GM18505 (cell line): ENCODE data around the gene CTPS2.
"Not testable (repeated sequence)": the region's sequence is repeated elsewhere in the genome, so short reads cannot be mapped to it uniquely, and the experiment has no call there.

Experiments
- ATAC-seq: cut with Tn5 transposase; IDR thresholded peaks from one replicate; pipeline ENCODE4 v1.9.1; 2021; ENCODE audit not compliant: unreplicated experiment
- POLR2A ChIP-seq: IDR thresholded peaks from 4 replicates; pipeline ENCODE4 v1.6.1; 2011; ENCODE audit warnings: borderline replicate concordance; ENCODE audit not compliant: insufficient read depth, insufficient read length; ENCODE audit errors: extremely low read depth

The CTPS2 gene

DNA sequence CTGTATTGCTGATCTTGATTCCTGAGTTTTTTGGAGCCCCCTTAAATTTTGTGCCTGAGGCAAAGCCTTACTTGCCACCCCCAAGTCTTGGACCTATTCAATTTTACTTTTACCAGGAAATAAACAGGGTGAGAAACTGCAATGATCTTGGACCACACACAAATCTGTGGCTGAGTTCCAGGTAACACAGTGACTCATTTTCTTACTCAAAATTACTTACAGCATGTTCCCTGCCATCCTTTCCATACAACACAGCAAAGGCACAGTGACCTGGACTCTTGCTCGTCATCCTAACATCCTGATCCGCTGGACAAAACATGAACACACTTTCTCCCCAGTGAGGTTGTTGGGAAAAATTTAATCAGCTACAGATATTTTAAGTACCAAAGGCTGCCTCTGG lies 123.3 kb downstream of the CTPS2 start:
- ATAC-seq = no peak
- TF ChIP-seq POLR2A = no peak

DNA sequence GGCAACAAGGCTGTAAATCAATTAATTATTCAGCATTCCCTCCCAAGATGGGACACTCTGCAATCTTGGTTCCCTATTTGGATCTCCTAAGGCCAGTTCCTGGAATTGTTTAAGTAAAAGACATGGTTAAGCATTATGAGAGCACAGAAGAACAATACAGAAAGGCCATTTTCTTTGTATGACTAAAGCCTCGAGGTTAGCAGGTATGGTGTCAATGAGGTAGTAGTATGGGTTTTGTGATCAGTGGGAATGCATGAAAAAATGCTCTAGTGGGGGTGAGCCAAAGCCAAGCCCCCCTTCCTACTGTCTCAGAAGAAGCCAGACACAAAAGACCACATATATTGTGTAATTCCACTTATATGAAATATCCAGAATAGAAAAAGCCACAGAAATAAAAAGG lies 124.2 kb downstream of the CTPS2 start:
- no peak for TF ChIP-seq POLR2A
- no peak for ATAC-seq

DNA sequence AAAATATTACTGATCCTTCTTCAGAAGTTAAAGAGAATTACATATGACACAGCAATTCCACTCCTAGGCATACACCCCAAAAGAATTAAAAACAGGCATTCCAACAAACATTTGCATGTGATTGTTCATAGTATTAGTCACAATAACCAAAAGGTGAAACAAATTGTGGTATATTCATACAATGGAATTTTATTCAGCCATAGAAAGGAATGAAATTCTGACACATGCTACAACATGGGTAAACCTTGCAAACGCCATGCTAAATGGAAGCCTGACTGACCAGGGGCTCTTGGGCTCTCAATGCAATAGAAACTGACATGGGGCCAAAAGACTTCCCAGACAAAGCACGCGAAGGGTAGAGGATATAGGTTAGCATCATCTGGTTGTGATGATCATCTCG lies 124.6 kb downstream of the CTPS2 start:
- TF ChIP-seq POLR2A = no peak
- ATAC-seq = no peak

DNA sequence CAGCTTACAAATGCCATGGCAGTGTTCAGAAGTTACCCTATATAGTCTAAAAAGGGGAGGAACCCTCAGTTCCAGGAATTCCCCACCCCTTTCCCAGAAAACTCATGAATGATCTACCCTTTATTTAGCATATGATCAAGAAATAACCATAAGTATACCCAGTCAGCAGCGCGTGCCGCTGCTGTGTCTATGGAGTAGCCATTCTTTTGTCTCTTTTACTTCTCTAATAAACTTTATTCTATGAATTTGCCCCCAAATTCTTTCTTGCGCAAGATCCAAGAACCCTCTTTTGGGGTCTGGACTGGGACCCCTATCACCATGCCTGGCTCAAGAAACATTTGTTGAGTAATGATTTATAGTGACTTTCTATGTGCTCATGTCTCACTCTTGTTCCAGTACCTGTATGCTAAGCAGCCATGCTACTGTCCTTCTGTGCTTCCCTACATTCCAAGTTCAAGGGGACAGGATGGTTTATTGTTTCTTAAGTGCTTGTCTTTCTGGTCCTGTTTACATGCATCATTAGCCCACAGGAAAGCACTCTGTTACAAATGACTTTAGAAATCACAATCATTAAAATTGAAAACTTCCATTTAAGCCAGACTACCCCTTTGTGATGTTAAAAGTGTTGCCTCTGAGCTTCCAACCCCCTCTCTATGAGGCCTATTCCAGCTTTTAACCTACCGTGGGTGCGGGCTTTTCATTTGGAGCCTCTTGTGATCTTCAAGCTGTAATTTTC lies 125.9 kb downstream of the CTPS2 start:
- no peak for TF ChIP-seq POLR2A

DNA sequence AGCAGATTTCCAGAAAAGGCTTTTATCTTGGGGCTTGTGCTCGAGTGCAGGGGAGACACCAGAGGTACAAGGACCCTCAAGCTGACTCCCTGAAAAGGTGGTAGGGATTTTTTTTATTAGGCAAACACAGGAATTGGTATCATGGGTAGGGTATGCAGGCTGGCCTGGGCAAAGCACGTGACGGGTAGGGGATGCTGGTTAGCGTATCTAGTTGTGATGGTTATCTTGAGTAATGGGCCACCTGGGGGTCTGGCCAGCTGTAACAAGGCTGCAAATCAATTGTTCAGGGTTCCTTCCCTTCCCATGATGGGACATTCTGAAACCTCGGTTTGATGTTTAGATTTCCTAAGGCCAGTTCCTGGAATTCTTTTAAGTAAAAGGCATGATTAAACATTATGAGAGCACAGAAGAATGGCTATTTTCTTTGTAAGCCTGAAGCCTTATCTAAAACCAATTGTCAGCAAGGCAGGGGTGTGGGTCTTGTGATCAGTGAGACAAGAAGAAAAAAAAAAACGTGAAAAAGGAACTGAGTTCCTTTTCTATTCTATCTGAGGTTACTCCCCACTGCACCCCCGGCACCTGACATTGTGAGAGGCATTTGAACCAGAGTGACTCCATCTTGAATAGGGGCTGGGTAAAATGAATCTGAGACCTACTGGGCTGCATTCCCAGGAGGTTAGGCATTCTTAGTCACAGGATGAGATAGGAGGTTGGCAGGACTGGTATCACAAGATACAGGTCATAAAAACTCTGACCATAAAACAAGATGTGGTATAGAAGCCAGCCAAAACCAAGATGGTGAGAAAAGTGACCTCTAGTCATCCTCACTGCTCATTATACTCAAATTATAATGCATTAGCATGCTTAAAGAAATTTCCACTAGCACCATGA lies 126.7 kb downstream of the CTPS2 start:
- no peak for ATAC-seq
- TF ChIP-seq POLR2A = no peak

More for the DNA sequence above, 125.9 kb downstream of the CTPS2 start:
- no peak for ATAC-seq

DNA sequence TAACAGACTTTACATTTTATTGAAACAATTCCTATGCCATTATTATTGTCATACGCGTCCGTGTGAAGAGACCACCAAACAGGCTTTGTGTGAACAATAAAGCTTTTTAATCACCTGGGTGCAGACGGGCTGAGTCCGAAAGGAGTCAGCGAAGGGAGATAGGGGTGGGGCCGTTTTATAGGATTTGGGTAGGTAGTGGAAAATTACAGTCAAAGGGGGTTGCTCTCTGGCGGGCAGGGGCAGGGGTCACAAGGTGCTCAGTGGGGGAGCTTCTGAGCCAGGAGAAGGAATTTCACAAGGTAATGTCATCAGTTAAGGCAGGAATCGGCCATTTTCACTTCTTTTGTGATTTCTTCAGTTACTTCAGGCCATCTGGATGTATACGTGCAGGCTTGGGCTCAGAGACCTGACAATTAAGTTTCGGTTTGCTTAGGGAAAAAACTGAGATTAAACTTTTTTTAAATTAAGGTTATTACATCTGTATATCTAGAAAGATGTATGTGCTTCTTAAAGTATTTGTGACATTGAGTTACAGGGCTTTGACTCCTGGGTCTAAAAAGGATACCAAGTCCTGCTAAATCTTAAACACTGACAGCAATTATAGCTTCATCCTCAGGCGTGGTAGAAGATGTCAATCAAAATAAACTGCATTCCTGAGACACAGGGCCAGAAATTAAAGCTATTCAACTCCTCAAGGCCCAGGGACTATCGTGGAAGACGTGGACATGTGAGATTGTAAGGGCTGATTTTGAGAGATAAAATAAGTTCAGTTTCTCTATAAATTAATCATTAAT lies 132.3 kb downstream of the CTPS2 start:
- not testable (repeated sequence) for ATAC-seq

DNA sequence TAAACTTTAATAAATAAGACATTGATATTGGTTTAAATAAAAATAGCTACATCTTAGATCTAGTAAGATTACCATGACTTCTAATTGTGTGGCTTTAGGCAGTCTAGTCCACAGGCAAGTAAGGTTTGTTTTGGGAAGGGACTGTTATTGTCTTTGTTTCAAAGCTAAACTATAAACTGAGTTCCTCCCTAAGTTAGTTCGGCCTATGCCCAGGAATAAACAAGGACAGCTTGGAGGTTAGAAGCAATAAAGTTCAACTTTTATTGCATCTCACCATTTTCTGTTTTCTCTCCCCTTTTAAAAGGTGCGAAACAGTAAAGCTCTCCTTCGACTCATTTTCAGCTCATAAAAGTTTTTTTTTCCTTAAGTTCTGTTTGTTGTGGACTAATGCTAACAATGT lies 133.0 kb downstream of the CTPS2 start:
- ATAC-seq = no peak
- TF ChIP-seq POLR2A = no peak

DNA sequence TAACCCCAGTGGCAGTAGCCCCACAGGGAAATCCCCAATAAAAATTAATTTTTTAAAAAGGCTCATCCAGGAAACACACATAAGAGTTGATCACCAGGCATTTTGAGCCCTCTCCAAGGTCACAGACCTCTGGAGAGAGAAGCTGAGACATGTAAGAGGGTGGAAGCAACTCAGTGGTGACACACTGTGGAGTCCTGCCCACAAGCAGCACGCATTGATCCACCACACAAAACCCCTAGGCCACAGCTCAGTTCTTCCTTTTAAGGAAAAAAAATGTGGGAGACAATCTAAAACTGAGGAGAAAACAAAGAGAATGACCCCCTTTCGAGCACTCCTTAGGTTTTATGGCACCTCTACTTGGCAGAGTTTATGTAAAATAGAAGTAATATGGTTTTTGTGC lies 134.3 kb downstream of the CTPS2 start:
- TF ChIP-seq POLR2A = no peak

DNA sequence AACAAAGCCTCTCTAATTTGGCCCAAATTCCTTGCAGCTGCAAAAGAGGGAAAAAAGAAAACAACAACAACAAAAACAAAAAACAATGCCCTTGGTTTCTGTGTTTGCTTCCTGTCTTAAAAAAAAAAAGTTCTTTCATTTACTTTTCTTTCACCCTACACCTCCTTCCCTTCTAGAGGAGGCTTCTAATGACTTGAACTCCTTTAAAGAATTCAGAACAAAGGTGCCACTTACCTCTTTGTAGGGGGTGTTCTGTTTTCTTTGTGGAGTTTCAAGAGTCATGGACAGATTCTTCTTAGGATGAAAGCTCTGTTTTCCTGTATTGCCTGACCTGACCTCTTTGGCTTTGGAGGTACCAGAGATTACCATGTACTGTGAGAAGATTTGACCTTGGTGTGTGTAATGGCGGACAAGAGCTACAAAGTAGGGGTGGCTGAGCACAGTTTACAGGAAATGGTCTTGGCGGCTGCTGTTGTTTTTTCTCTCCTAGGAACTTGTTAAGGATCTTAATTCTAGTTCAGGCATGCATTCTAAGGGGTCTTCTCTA lies 134.9 kb downstream of the CTPS2 start:
- no peak for TF ChIP-seq POLR2A
- ATAC-seq = no peak

More for the DNA sequence above, 134.3 kb downstream of the CTPS2 start:
- ATAC-seq = no peak

DNA sequence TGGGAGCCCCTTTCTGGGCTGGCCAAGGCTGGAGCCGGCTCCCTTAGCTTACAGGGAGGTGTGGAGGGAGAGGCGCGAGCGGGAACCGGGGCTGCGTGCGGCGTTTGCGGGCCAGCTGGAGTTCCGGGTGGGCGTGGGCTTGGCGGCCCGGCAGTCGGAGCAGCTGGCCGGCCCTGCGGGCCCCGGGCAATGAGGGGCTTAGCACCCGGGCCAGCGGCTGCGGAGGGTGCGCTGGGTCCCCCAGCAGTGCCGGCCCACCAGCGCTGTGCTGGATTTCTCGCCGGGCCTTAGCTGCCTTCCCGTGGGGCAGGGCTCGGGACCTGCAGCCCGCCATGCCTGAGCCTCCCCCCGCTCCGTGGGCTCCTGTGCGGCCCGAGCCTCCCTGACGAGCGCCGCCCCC lies 137.1 kb downstream of the CTPS2 start:
- ATAC-seq = not testable (repeated sequence)

DNA sequence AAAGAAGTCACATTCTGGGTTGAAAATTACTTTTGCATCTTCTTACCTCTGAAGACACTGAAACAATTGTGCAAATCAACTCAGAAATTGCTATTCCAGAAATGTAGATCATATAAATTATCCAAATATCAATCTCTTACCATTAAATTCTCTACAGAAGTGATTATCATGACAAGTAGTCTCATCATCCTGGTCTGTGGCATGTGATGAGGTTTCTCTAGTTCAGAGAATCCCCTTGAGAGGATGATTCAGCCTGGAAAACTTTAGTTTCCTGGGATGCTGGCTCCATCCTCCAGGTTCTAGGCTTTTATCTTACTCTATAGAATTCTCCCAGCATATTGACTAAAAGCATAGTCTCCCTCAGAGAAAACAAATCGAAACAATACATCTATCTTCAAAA lies 138.7 kb downstream of the CTPS2 start:
- TF ChIP-seq POLR2A = no peak
- ATAC-seq = no peak

DNA sequence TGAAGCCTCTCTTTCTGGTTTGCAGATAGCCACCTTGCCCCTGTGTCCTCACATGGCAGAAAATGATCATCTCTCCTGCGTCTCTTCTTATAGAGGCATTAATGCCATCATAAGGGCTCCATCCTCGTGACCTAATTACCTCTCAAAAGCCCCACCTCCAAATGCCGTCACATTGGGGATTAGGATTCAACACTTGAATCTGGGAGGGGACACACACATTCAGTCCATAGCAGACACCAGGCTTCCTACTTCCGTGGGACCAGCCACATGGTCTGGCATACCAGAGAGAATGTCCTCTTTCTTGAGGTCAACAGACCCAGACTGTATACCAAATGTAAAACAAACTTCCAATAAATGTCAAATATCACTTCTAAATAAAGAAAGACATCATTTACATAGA lies 144.8 kb downstream of the CTPS2 start:
- ATAC-seq = no peak
- TF ChIP-seq POLR2A = no peak

DNA sequence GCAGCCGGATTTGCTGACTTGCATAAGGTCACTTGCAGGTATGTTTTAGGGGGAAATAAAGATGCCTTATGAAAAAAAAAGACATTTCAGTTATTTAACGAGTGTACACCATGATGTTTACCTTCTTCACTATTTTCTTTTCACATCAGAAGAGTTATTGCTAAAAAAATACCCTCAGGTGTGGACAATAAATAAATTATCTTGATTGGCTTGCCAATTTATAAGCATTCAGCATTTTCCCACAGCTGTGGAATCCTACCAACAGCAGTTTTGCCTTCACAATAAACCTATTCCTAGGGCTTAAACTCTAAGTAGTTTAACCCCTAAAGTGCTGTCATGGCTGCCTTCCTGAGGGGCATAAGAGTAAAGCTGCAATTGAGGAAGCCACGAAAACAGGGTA lies 145.9 kb downstream of the CTPS2 start:
- no peak for ATAC-seq
- TF ChIP-seq POLR2A = no peak
